ENCODE results near the gene GABBR2. TPM values are rescaled to one million over a fixed set of nuclear protein-coding genes. Genes with fewer than 3 reads are reported as not detected.

GABBR2 gene
- total and polyA plus RNA-seq, 2 of the 8 experiments (the other 6 are each of a cell fraction or from before 2014, with no cell fraction given): 0.50 to 1.2 TPM

DNA sequence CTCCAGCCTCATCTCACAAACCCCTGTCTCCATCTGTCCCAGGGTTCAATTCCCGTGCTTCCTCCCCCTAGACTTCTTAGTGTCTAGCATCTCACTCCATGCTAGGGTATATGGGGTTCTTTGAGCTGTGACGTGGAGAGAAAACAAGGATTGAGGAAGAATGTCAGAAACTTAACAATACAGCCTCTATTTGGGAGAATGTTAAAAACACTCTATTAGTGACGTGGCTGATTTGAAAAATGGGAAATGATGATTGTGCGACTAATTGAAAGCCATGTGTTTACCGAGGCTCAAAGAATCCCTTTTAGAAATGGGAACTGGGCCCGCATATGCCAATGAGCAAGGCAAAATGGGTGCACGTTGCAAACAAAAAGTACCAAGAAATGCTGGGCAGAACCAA, 380.6 kb downstream of the GABBR2 start (continued):
- TF ChIP-seq YY1 (IDR thresholded peaks at IDR 0.05; ENCODE audit: low read depth, low read length) (no peak), HDAC2 (IDR thresholded peaks at IDR 0.05; ENCODE audit: borderline replicate concordance in 1 of 2, low read depth in 2 of 2, low read length in 2 of 2) (no peak), POU5F1 (IDR thresholded peaks at IDR 0.05; ENCODE audit: low read depth, low read length) (no peak)

All from H1 (cell line).